GM23338 (cell line): ENCODE measurements around the gene TP53BP2. TPM values are rescaled to one million over a fixed set of nuclear protein-coding genes. Genes with fewer than 3 reads are reported as not detected.

Source experiments
- ATAC-seq: fragments of 200-7000 bp; cut with Tn5 transposase; 3 replicates; pipeline ENCODE4 v1.9.1; 2020
- DNase-seq: peaks from one replicate; pipeline ENCODE4 v3.0.0-alpha.2; 2015; ENCODE audit warnings: low spot score
- H2AFZ ChIP-seq: fragments of 200-600 bp; sonication (generic); 2 replicates; pipeline ENCODE4 v1.8.0; 2016; ENCODE audit warnings: antibody characterized with exemption, mild to moderate bottlenecking, moderate library complexity
- H3F3A ChIP-seq: fragments of 200-600 bp; sonication (generic); replicated peaks from 2 replicates; pipeline ENCODE4 v1.8.0; 2017; ENCODE audit warnings: antibody characterized with exemption, mixed run types, low read depth
- H3K27ac ChIP-seq: fragments of 200-600 bp; sonication (generic); 2 replicates; pipeline ENCODE4 v1.6.1; 2016; ENCODE audit warnings: low read depth
- H3K27me3 ChIP-seq: fragments of 200-600 bp; sonication (generic); 2 replicates; pipeline ENCODE4 v1.8.0; 2016; ENCODE audit warnings: mild to moderate bottlenecking, mixed run types, moderate library complexity; ENCODE audit not compliant: insufficient read depth
- H3K36me3 ChIP-seq: fragments of 200-600 bp; sonication (generic); 2 replicates; pipeline ENCODE4 v1.8.0; 2016; ENCODE audit warnings: mild to moderate bottlenecking; ENCODE audit not compliant: insufficient read depth
- H3K4me1 ChIP-seq: fragments of 200-600 bp; sonication (generic); 2 replicates; pipeline ENCODE4 v1.8.0; 2016; ENCODE audit warnings: mild to moderate bottlenecking, moderate library complexity; ENCODE audit not compliant: insufficient read depth
- H3K4me2 ChIP-seq: fragments of 200-600 bp; sonication (generic); 2 replicates; pipeline ENCODE4 v1.7.1; 2017; ENCODE audit warnings: mixed run types
- H3K4me3 ChIP-seq: fragments of 200-600 bp; sonication (generic); 2 replicates; pipeline ENCODE4 v1.6.1; 2016; ENCODE audit warnings: mixed run types
- H3K79me2 ChIP-seq: fragments of 200-600 bp; sonication (generic); replicated peaks from 2 replicates; pipeline ENCODE4 v1.8.0; 2017; ENCODE audit warnings: mild to moderate bottlenecking; ENCODE audit not compliant: insufficient read depth
- H3K9me2 ChIP-seq: fragments of 200-600 bp; sonication (generic); 2 replicates; pipeline ENCODE4 v1.8.0; 2017; ENCODE audit not compliant: insufficient read depth
- H4K20me1 ChIP-seq: fragments of 200-600 bp; sonication (generic); replicated peaks from 2 replicates; pipeline ENCODE4 v1.8.0; 2017; ENCODE audit warnings: mild to moderate bottlenecking; ENCODE audit not compliant: insufficient read depth
- H3K27ac Mint-ChIP-seq: 2 replicates; pipeline ENCODE4 v1.8.0; 2020; ENCODE audit warnings: inconsistent platforms, mild to moderate bottlenecking, moderate library complexity, mixed read lengths
- H3K27me3 Mint-ChIP-seq: 3 replicates; pipeline ENCODE4 v1.8.0; 2022; ENCODE audit warnings: low read depth, mild to moderate bottlenecking, moderate library complexity, mixed read lengths, inconsistent platforms; ENCODE audit not compliant: insufficient read depth, poor library complexity
- H3K36me3 Mint-ChIP-seq: 3 replicates; pipeline ENCODE4 v1.8.0; 2021; ENCODE audit warnings: low read depth, mild to moderate bottlenecking, inconsistent platforms, moderate library complexity, mixed read lengths
- H3K4me1 Mint-ChIP-seq: 3 replicates; pipeline ENCODE4 v1.8.0; 2020; ENCODE audit warnings: mild to moderate bottlenecking, inconsistent platforms, mixed read lengths
- H3K4me3 Mint-ChIP-seq: 3 replicates; pipeline ENCODE4 v1.8.0; 2021; ENCODE audit warnings: moderate library complexity, mild to moderate bottlenecking, inconsistent platforms, mixed read lengths
- H3K9me3 Mint-ChIP-seq: 3 replicates; pipeline ENCODE4 v1.8.0; 2020; ENCODE audit warnings: moderate library complexity, mild to moderate bottlenecking, inconsistent platforms, mixed read lengths
- EZH2 ChIP-seq: fragments of 200-600 bp; sonication (generic); IDR thresholded peaks from one replicate; pipeline ENCODE4 v1.8.0; 2017; ENCODE audit warnings: antibody characterized with exemption, mild to moderate bottlenecking, low read depth; ENCODE audit not compliant: unreplicated experiment
- EZH2phosphoT487 ChIP-seq: fragments of 200-600 bp; sonication (generic); IDR thresholded peaks from one replicate; pipeline ENCODE4 v1.8.1; 2018; ENCODE audit warnings: antibody characterized with exemption; ENCODE audit not compliant: unreplicated experiment
- JUNB ChIP-seq: IDR thresholded peaks from one replicate; pipeline ENCODE4 v1.6.1; 2016; ENCODE audit warnings: antibody characterized with exemption; ENCODE audit not compliant: unreplicated experiment
- POLR2AphosphoS5 ChIP-seq: IDR thresholded peaks from 2 replicates; pipeline ENCODE4 v1.6.1; 2016; ENCODE audit warnings: antibody characterized with exemption, low read depth
- STAT1 ChIP-seq: IDR thresholded peaks from one replicate; pipeline ENCODE4 v1.6.1; 2016; ENCODE audit warnings: antibody characterized with exemption; ENCODE audit not compliant: unreplicated experiment
- ZNF114 ChIP-seq: fragments of 250-450 bp; sonication (Bioruptor Pico); IDR thresholded peaks from 2 replicates; pipeline ENCODE4 v1.5.0; 2020; ENCODE audit warnings: mild to moderate bottlenecking, moderate library complexity
- ZNF331 ChIP-seq: fragments of 250-450 bp; sonication (Bioruptor Pico); IDR thresholded peaks from 2 replicates; pipeline ENCODE4 v1.5.0; 2020; ENCODE audit warnings: low read depth, mild to moderate bottlenecking, moderate library complexity
- ZNF462 ChIP-seq: fragments of 250-450 bp; sonication (Bioruptor Pico); IDR thresholded peaks from 2 replicates; pipeline ENCODE4 v1.5.0; 2020; ENCODE audit warnings: mild to moderate bottlenecking, moderate library complexity
- polyA plus RNA-seq: library from polyadenylated mRNA; unstranded; fragments of >200 nt; fragmentation: Nextera tagmentation; extraction: Ambion mirVana; gene quantifications from 2 replicates; pipeline ENCODE4 v1.2.1, GENCODE V29; 2016
- total RNA-seq: library from RNA; depleted of rRNA; stranded (reverse); fragments of >200 nt; shearing (Covaris generic); gene quantifications from 2 replicates; pipeline ENCODE4 v1.2.3, GENCODE V29; 2014
- TF ChIP-seq, protein P1 (sequence below), 2 experiments: fragments of 200-600 bp in 1 of 2; sonication (generic) in 1 of 2; conservative IDR thresholded peaks; 2 replicates each; pipeline versions ENCODE4 v1.5.1 to v1.6.1; 2016 to 2017; ENCODE audit warnings: antibody characterized with exemption in 2 of 2, low read depth in 2 of 2, mild to moderate bottlenecking in 2 of 2, moderate library complexity in 1 of 2
- TF ChIP-seq, protein P2 (sequence below): IDR thresholded peaks from 2 replicates; pipeline ENCODE4 v1.6.1; 2016; ENCODE audit warnings: antibody characterized with exemption

Gene TP53BP2
- total and polyA plus RNA-seq, 2 experiments from 2014 or later, result 10.1 to 32.9 TPM

DNA sequence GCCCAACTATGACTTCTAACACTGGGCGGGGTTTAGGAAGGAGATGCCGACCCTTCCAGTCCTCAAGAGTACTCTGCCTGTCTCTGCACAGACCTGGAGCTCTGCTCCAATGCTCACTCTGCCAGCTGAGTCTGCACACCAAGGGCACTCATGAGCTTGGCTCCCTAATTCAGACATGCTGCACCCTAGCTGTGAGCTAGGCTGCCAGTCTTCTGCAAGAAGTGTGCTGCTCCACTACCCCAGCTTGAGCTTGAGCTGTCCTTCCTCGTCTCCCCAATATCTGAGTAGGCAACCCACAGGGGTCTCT is 13.2 kb downstream of the TP53BP2 start (continued):
- TF ChIP-seq ZNF114 (CRISPR knock-in tag) (no peak), POLR2AphosphoS5 (no peak), EZH2phosphoT487 (no peak), STAT1 (no peak), EZH2 (no peak)
- TF ChIP-seq, protein P1, sequence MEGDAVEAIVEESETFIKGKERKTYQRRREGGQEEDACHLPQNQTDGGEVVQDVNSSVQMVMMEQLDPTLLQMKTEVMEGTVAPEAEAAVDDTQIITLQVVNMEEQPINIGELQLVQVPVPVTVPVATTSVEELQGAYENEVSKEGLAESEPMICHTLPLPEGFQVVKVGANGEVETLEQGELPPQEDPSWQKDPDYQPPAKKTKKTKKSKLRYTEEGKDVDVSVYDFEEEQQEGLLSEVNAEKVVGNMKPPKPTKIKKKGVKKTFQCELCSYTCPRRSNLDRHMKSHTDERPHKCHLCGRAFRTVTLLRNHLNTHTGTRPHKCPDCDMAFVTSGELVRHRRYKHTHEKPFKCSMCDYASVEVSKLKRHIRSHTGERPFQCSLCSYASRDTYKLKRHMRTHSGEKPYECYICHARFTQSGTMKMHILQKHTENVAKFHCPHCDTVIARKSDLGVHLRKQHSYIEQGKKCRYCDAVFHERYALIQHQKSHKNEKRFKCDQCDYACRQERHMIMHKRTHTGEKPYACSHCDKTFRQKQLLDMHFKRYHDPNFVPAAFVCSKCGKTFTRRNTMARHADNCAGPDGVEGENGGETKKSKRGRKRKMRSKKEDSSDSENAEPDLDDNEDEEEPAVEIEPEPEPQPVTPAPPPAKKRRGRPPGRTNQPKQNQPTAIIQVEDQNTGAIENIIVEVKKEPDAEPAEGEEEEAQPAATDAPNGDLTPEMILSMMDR (conservative IDR thresholded peaks at IDR 0.05; ENCODE audit: low read depth in 2 of 2), result no peak
- TF ChIP-seq, protein P2, sequence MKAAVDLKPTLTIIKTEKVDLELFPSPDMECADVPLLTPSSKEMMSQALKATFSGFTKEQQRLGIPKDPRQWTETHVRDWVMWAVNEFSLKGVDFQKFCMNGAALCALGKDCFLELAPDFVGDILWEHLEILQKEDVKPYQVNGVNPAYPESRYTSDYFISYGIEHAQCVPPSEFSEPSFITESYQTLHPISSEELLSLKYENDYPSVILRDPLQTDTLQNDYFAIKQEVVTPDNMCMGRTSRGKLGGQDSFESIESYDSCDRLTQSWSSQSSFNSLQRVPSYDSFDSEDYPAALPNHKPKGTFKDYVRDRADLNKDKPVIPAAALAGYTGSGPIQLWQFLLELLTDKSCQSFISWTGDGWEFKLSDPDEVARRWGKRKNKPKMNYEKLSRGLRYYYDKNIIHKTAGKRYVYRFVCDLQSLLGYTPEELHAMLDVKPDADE, result no peak

GRCh38 chr1:223831755-223832636 is 13.8 kb downstream of the TP53BP2 start:
- no peak overlapping the region for H3K4me3 ChIP-seq
- H3K4me1 Mint-ChIP-seq, result peaks cover 17% of the 10 kb centered on the region
- no peak overlapping the region for H3K27ac ChIP-seq
- DNase-seq (no peak), ATAC-seq (no peak)
- H2AFZ ChIP-seq, result no peak overlapping the region
- no peak overlapping the region for H3K4me2 ChIP-seq
- H3K36me3 Mint-ChIP-seq, result peaks cover 5% of the 10 kb centered on the region; the same call in 2 of the 3 replicates
- H3K27me3 ChIP-seq, result no peaks in the 10 kb centered on the region
- H3K4me3 Mint-ChIP-seq, result no peak overlapping the region
- H3K27ac Mint-ChIP-seq, result no peak overlapping the region
- H3K9me2 ChIP-seq, result no peaks in the 10 kb centered on the region
- H3K36me3 ChIP-seq, result no peaks in the 10 kb centered on the region
- peaks cover 36% of the 10 kb centered on the region for H3K4me1 ChIP-seq
- peaks cover 99% of the 10 kb centered on the region for H3K79me2 ChIP-seq
- H4K20me1 ChIP-seq, result peaks cover 36% of the 10 kb centered on the region
- no peaks in the 10 kb centered on the region for H3K9me3 Mint-ChIP-seq
- no peaks in the 10 kb centered on the region for H3K27me3 Mint-ChIP-seq
- H3F3A ChIP-seq, result no peaks in the 10 kb centered on the region
- TF ChIP-seq JUNB, result no peak
- TF ChIP-seq, protein P2, result no peak
- TF ChIP-seq ZNF331 (CRISPR knock-in tag), result no peak
- no peak for TF ChIP-seq EZH2
- TF ChIP-seq ZNF462 (CRISPR knock-in tag), result no peak
